Ascending aorta (tissue), 2 donors: ENCODE data around the gene MBNL2. TPM values are rescaled to one million over a fixed set of nuclear protein-coding genes. Genes with fewer than 3 reads are reported as not detected.
A peak's percentile ranks its signal among the peaks of the same experiment; 100 is the strongest.

Source experiments
- DNase-seq, 2 donors: peaks; one replicate each; pipeline ENCODE4 v3.0.0-alpha.2; 2019; ENCODE audit warnings: low spot score in 2 of 2
- H3K27ac ChIP-seq, 2 donors: fragments of 200-600 bp; sonication (generic); one replicate each; pipeline ENCODE4 v1.5.1; 2016 to 2017; ENCODE audit warnings: mild to moderate bottlenecking in 1 of 2
- H3K27me3 ChIP-seq: fragments of 200-600 bp; sonication (generic); one replicate; pipeline ENCODE4 v1.5.1; 2017
- H3K36me3 ChIP-seq, 2 donors: fragments of 200-600 bp; sonication (generic); one replicate each; pipeline ENCODE4 v1.5.1; 2016
- H3K4me1 ChIP-seq, 2 donors: fragments of 200-600 bp; sonication (generic); one replicate each; pipeline ENCODE4 v1.5.1; 2016 to 2017; ENCODE audit warnings: mild to moderate bottlenecking in 1 of 2
- H3K4me3 ChIP-seq, 2 donors: fragments of 200-600 bp; sonication (generic); one replicate each; pipeline ENCODE4 v1.5.1; 2016 to 2017; ENCODE audit warnings: mild to moderate bottlenecking in 1 of 2
- H3K9me3 ChIP-seq, 2 donors: fragments of 200-600 bp; sonication (generic); one replicate each; pipeline ENCODE4 v1.5.1; 2016
- CTCF ChIP-seq, 3 experiments: fragments of 200-600 bp in 2 of 3; fragments of 450-650 bp in 1 of 3; sonication (generic) in 2 of 3; IDR thresholded peaks; one replicate each; pipeline ENCODE4 v1.5.1; 2016 to 2019; ENCODE audit warnings: antibody characterized with exemption in 3 of 3, mild to moderate bottlenecking in 1 of 3, moderate library complexity in 1 of 3
- intact Hi-C: fragments of 100-400 bp; cut with DNase I; formaldehyde crosslinking; loops from one replicate; pipeline ENCODE4 v1.15.1; 2023
- total RNA-seq: library from RNA; depleted of rRNA; stranded (reverse); fragments of >200 nt; gene quantifications from one replicate; pipeline ENCODE4 v1.1.0, GENCODE V29; 2016

Gene MBNL2
- total RNA-seq, 1 donor from 2014 or later: 38.7 TPM

- H3K36me3 ChIP-seq: no peaks in the 10 kb centered on the region
- peaks cover 0 to 31% of the 10 kb centered on the region in 2 donors for H3K4me1 ChIP-seq
- H3K27me3 ChIP-seq: no peaks in the 10 kb centered on the region
- H3K27ac ChIP-seq: no peak overlapping the region
- H3K9me3 ChIP-seq: no peaks in the 10 kb centered on the region
- no peak for TF ChIP-seq CTCF (IDR thresholded peaks at IDR 0.05)
- H3K4me3 ChIP-seq: no peak overlapping the region
- intact Hi-C loops: no loop called here
- DNase-seq: no peak
Observed at GRCh38 chr13:97287047-97287383, 64.9 kb downstream of the MBNL2 start.

- no peaks in the 10 kb centered on the region for H3K27me3 ChIP-seq
- peaks cover 0 to 16% of the 10 kb centered on the region in 2 donors for H3K4me1 ChIP-seq
- no peaks in the 10 kb centered on the region for H3K9me3 ChIP-seq
- DNase-seq: no peak
- intact Hi-C loops: no loop called here
- no peak for TF ChIP-seq CTCF (IDR thresholded peaks at IDR 0.05)
- no peak overlapping the region for H3K4me3 ChIP-seq
- H3K36me3 ChIP-seq: no peaks in the 10 kb centered on the region
- H3K27ac ChIP-seq: no peak overlapping the region
Observed at GRCh38 chr13:97288486-97288900, 66.4 kb downstream of the MBNL2 start.

- no peak for DNase-seq
- Histone ChIP-seq H3K9me3 (no peaks in the 10 kb centered on the region), H3K4me1 (peaks cover 0 to 6% of the 10 kb centered on the region in 2 donors), H3K27ac (no peak overlapping the region), H3K27me3 (no peaks in the 10 kb centered on the region), H3K36me3 (no peaks in the 10 kb centered on the region), H3K4me3 (no peak overlapping the region)
- intact Hi-C loops: no loop called here
- no peak for TF ChIP-seq CTCF (IDR thresholded peaks at IDR 0.05)
Observed at GRCh38 chr13:97289514-97290298, 67.6 kb downstream of the MBNL2 start.

GRCh38 chr13:97295283-97296182 lies 73.4 kb downstream of the MBNL2 start:
- no peak for DNase-seq
- H3K4me1 ChIP-seq: peaks cover 0 to 15% of the 10 kb centered on the region in 2 donors
- H3K27me3 ChIP-seq: no peaks in the 10 kb centered on the region
- intact Hi-C loops: loop anchor here (5.0 kb wide), 2 partner anchors 42 to 73 kb away; partner anchors contain the start of gene MBNL2
- H3K27ac ChIP-seq: peak overlapping the region in 1 of 2 donors; percentile 29
- H3K9me3 ChIP-seq: no peaks in the 10 kb centered on the region
- no peaks in the 10 kb centered on the region for H3K36me3 ChIP-seq
- H3K4me3 ChIP-seq: no peak overlapping the region
- no peak for TF ChIP-seq CTCF (IDR thresholded peaks at IDR 0.05)

GRCh38 chr13:97296740-97297139 lies 74.6 kb downstream of the MBNL2 start:
- DNase-seq: no peak
- no peak for TF ChIP-seq CTCF (IDR thresholded peaks at IDR 0.05)
- Histone ChIP-seq H3K27ac (no peak overlapping the region), H3K36me3 (no peaks in the 10 kb centered on the region), H3K4me3 (no peak overlapping the region), H3K4me1 (peaks cover 0 to 15% of the 10 kb centered on the region in 2 donors), H3K9me3 (no peaks in the 10 kb centered on the region), H3K27me3 (no peaks in the 10 kb centered on the region)
- intact Hi-C loops: loop anchor here (5.0 kb wide), 2 partner anchors 41 to 74 kb away; partner anchors contain the start of gene MBNL2
